OCI-LY1 (cell line): ENCODE measurements around the gene PLCE1.

Source experiments
- H2AFZ ChIP-seq: fragments of 200-600 bp; sonication (generic), shearing (Covaris generic); 2 replicates; pipeline ENCODE4 v1.6.0; 2014; ENCODE audit warnings: antibody characterized with exemption, mild to moderate bottlenecking, low read length
- H3F3A ChIP-seq: fragments of 200-600 bp; sonication (generic), shearing (Covaris generic); 2 replicates; pipeline ENCODE4 v1.6.0; 2014; ENCODE audit warnings: mild to moderate bottlenecking, antibody characterized with exemption, low read length, moderate library complexity; ENCODE audit not compliant: insufficient read depth
- H3K27ac ChIP-seq: fragments of 200-600 bp; sonication (generic); 2 replicates; pipeline ENCODE4 v1.5.1; 2014; ENCODE audit warnings: low read length, mixed run types, mild to moderate bottlenecking, low read depth; ENCODE audit not compliant: poor library complexity, severe bottlenecking
- H3K27me3 ChIP-seq: fragments of 200-600 bp; sonication (generic); 2 replicates; pipeline ENCODE4 v1.6.0; 2014; ENCODE audit warnings: antibody characterized with exemption, mild to moderate bottlenecking, low read length, moderate library complexity; ENCODE audit not compliant: insufficient read depth
- H3K36me3 ChIP-seq: fragments of 200-600 bp; sonication (generic); 2 replicates; pipeline ENCODE4 v1.6.1; 2014; ENCODE audit warnings: mild to moderate bottlenecking, antibody characterized with exemption, low read length, moderate library complexity, mixed read lengths; ENCODE audit not compliant: insufficient read depth
- H3K4me1 ChIP-seq: fragments of 200-600 bp; sonication (generic); 2 replicates; pipeline ENCODE4 v1.5.1; 2014; ENCODE audit warnings: mild to moderate bottlenecking, low read length, moderate library complexity; ENCODE audit not compliant: insufficient read depth, severe bottlenecking
- H3K4me2 ChIP-seq: fragments of 200-600 bp; sonication (generic), shearing (Covaris generic); 2 replicates; pipeline ENCODE4 v1.6.1; 2014; ENCODE audit warnings: low read length
- H3K4me3 ChIP-seq: fragments of 200-600 bp; sonication (generic); 2 replicates; pipeline ENCODE4 v1.5.1; 2014; ENCODE audit warnings: low read length, low read depth, mild to moderate bottlenecking, mixed read lengths; ENCODE audit not compliant: poor library complexity, severe bottlenecking
- H3K79me2 ChIP-seq: fragments of 200-600 bp; shearing (Covaris generic); 2 replicates; pipeline ENCODE4 v1.6.1; 2016; ENCODE audit warnings: mixed run types, low read length, mixed read lengths; ENCODE audit not compliant: insufficient read depth
- H3K9ac ChIP-seq: fragments of 200-600 bp; sonication (generic), shearing (Covaris generic); 2 replicates; pipeline ENCODE4 v1.6.1; 2014; ENCODE audit warnings: mild to moderate bottlenecking, low read length, mixed read lengths
- H3K9me2 ChIP-seq: fragments of 200-600 bp; sonication (generic), shearing (Covaris generic); 2 replicates; pipeline ENCODE4 v1.6.1; 2014; ENCODE audit warnings: low read depth, mild to moderate bottlenecking, low read length, mixed read lengths
- H3K9me3 ChIP-seq: fragments of 200-600 bp; shearing (Covaris generic); 2 replicates; pipeline ENCODE4 v1.6.1; 2014; ENCODE audit warnings: low read length, mixed read lengths
- H4K20me1 ChIP-seq: fragments of 200-600 bp; sonication (generic), shearing (Covaris generic); 2 replicates; pipeline ENCODE4 v1.6.0; 2016; ENCODE audit warnings: mild to moderate bottlenecking, low read length; ENCODE audit not compliant: insufficient read depth
- EZH2 ChIP-seq: fragments of 200-600 bp; sonication (generic), shearing (Covaris generic); IDR thresholded peaks from 2 replicates; pipeline ENCODE4 v1.8.0; 2017; ENCODE audit warnings: borderline replicate concordance, mixed run types, mild to moderate bottlenecking, antibody characterized with exemption, low read length, moderate library complexity, mixed read lengths
- TF ChIP-seq, protein P1 (sequence below): fragments of 200-600 bp; sonication (generic), shearing (Covaris generic); IDR thresholded peaks from 2 replicates; pipeline ENCODE4 v1.5.1; 2017; ENCODE audit warnings: mild to moderate bottlenecking, antibody characterized with exemption, low read length, moderate library complexity, mixed read lengths

PLCE1 gene

DNA sequence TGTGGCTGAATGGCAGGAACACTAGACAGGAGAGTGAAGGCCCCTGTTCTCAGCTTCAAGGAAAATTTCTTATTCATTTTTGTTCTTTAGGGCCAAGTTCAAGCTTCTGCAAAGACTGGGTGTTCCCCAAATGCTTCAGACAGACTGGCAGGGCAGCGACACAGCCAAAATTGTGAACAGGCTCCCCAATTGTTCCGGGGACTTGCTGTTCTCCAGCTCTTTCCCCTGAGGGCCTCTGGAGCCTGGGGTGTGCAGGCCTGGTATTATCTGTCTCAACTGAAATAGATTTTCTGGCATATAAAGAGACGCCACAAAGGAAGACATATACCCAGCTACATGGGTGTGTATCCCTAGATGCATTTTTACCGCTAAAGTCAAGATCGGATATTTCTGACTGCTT is 30.3 kb upstream of the PLCE1 start:
- Histone ChIP-seq H3F3A (no peaks in the 10 kb centered on the region), H3K4me1 (no peaks in the 10 kb centered on the region), H3K4me2 (no peak overlapping the region), H4K20me1 (no peaks in the 10 kb centered on the region), H2AFZ (no peak overlapping the region), H3K9me2 (no peaks in the 10 kb centered on the region), H3K79me2 (no peaks in the 10 kb centered on the region), H3K27ac (no peak overlapping the region), H3K36me3 (no peaks in the 10 kb centered on the region), H3K27me3 (no peaks in the 10 kb centered on the region), H3K9me3 (no peaks in the 10 kb centered on the region), H3K4me3 (no peak overlapping the region), H3K9ac (no peak overlapping the region)
- TF ChIP-seq EZH2: no peak
- TF ChIP-seq, protein P1, sequence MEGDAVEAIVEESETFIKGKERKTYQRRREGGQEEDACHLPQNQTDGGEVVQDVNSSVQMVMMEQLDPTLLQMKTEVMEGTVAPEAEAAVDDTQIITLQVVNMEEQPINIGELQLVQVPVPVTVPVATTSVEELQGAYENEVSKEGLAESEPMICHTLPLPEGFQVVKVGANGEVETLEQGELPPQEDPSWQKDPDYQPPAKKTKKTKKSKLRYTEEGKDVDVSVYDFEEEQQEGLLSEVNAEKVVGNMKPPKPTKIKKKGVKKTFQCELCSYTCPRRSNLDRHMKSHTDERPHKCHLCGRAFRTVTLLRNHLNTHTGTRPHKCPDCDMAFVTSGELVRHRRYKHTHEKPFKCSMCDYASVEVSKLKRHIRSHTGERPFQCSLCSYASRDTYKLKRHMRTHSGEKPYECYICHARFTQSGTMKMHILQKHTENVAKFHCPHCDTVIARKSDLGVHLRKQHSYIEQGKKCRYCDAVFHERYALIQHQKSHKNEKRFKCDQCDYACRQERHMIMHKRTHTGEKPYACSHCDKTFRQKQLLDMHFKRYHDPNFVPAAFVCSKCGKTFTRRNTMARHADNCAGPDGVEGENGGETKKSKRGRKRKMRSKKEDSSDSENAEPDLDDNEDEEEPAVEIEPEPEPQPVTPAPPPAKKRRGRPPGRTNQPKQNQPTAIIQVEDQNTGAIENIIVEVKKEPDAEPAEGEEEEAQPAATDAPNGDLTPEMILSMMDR: no peak

DNA sequence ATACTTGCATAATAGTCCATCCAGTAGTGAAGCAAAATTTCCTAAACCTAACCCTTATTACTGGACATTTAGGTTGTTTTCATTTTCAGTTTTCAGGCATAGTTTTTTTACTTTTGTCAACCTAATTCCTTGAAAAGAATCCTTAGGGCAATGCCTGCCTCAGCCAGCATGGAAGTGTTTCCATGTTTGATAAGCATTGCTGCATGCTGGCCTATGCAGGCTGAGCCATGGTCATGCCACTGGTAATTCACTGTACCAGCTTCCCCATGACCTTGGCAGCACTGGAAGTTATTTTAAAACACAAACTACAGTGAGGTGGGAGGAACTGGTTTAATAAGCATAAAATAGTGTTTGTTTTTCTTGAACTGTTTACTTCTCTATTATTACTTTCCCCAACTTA is 27.8 kb upstream of the PLCE1 start:
- Histone ChIP-seq H3K4me1 (no peaks in the 10 kb centered on the region), H3K36me3 (no peaks in the 10 kb centered on the region), H3K9me3 (no peaks in the 10 kb centered on the region), H3K27me3 (no peaks in the 10 kb centered on the region), H4K20me1 (no peaks in the 10 kb centered on the region), H3K79me2 (no peaks in the 10 kb centered on the region), H3K4me2 (no peak overlapping the region), H3F3A (no peaks in the 10 kb centered on the region), H3K4me3 (no peak overlapping the region), H2AFZ (no peak overlapping the region), H3K9ac (no peak overlapping the region), H3K27ac (no peak overlapping the region), H3K9me2 (no peaks in the 10 kb centered on the region)
- TF ChIP-seq EZH2: no peak
- TF ChIP-seq, protein P1: no peak

DNA sequence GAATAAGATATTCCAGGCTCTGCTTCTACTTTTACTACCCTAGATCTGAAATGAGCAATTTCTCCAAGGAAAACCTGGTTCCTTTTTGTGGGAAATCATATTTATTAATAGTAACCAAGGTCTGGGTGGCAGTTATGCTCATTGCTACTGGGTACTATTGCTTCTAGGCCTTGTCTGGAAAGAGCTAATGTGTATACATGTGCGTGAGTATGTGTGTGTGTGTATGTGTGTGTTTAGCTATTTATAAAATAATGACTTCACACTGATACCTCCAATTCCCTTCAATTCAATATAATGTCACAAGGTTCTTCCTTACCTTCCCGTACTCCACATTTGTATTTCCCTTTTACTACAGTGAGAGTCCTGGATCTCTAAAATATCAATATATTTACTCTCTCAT is 26.0 kb upstream of the PLCE1 start:
- Histone ChIP-seq H3K27me3 (no peaks in the 10 kb centered on the region), H3K27ac (no peak overlapping the region), H4K20me1 (no peaks in the 10 kb centered on the region), H3K36me3 (no peaks in the 10 kb centered on the region), H3K9ac (no peak overlapping the region), H2AFZ (no peak overlapping the region), H3K9me3 (no peaks in the 10 kb centered on the region), H3K4me3 (no peak overlapping the region), H3K4me2 (no peak overlapping the region), H3F3A (no peaks in the 10 kb centered on the region), H3K4me1 (no peaks in the 10 kb centered on the region), H3K9me2 (no peaks in the 10 kb centered on the region), H3K79me2 (no peaks in the 10 kb centered on the region)
- TF ChIP-seq, protein P1: no peak
- no peak for TF ChIP-seq EZH2
